ENCODE data around the gene PDE3A. TPM values are rescaled to one million over a fixed set of nuclear protein-coding genes. Genes with fewer than 3 reads are reported as not detected.

The PDE3A gene
- total and polyA plus RNA-seq, 8 donors: 4.9 to 16.5 (median 12.6) TPM

DNA sequence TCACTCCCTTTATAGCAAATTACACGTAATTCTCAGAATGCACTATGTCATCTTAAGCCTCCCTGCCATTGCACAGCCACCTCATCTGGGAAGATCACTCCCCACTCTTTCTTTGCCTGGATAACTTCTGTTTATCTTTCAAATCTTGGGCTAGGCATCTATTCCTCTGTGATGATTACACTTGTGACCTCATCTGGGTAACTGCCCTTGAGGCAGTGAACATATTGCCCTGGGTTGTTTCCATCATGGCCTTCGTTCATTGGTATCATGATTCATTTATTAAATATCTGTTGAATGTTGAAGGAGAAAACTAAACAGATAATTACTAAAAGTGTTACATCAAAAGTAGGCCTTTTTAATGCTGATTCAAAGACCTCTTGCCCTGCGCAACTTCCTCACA, 26.2 kb upstream of the PDE3A start:
- no peaks in the 10 kb centered on the region for H3K4me1 ChIP-seq
- no peak for FAIRE-seq

DNA sequence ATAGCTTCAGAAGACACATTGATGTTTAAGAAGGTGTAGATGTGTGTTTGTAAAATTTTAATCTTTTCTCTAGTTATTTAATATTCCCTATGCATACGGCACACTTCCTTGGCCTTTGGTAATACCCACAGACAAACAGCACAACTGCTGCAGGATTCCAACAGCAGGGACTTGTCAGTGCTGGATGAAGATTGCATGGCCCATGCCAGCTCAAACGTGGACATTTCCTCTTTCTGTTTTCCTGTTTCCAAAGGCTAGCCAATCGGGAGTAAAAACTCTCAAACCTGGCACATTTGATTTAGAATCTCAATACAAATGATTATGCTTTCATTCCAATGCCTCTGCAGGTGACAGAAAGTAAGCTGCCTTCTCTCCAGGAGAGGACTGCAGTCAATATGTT, 22.5 kb upstream of the PDE3A start:
- Histone ChIP-seq H3K27me3 (no peaks in the 10 kb centered on the region), H3K4me1 (no peaks in the 10 kb centered on the region), H3K27ac (no peak overlapping the region), H3K9me3 (no peaks in the 10 kb centered on the region), H3K4me3 (no peak overlapping the region), H3K36me3 (no peaks in the 10 kb centered on the region)
- FAIRE-seq: no peak
- TF ChIP-seq, protein P1, sequence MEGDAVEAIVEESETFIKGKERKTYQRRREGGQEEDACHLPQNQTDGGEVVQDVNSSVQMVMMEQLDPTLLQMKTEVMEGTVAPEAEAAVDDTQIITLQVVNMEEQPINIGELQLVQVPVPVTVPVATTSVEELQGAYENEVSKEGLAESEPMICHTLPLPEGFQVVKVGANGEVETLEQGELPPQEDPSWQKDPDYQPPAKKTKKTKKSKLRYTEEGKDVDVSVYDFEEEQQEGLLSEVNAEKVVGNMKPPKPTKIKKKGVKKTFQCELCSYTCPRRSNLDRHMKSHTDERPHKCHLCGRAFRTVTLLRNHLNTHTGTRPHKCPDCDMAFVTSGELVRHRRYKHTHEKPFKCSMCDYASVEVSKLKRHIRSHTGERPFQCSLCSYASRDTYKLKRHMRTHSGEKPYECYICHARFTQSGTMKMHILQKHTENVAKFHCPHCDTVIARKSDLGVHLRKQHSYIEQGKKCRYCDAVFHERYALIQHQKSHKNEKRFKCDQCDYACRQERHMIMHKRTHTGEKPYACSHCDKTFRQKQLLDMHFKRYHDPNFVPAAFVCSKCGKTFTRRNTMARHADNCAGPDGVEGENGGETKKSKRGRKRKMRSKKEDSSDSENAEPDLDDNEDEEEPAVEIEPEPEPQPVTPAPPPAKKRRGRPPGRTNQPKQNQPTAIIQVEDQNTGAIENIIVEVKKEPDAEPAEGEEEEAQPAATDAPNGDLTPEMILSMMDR (IDR thresholded peaks at IDR 0.05): no peak
- 30% methylated on average over 3 of the region's 3 CpGs for WGBS, 2 donors
- intact Hi-C loops (cut with DNase I): no loop called here
- peak in 1 of 4 donors; percentile 15 for ATAC-seq
- DNase-seq: no peak

More for the DNA sequence above, 26.2 kb upstream of the PDE3A start:
- no peaks in the 10 kb centered on the region for H3K27me3 ChIP-seq
- H3K4me3 ChIP-seq: no peak overlapping the region
- WGBS, 2 donors: 73 to 82% methylated on average over 3 of the region's 3 CpGs
- no peak overlapping the region for H3K27ac ChIP-seq
- H3K36me3 ChIP-seq: no peaks in the 10 kb centered on the region
- no peaks in the 10 kb centered on the region for H3K9me3 ChIP-seq
- TF ChIP-seq, protein P1 (IDR thresholded peaks at IDR 0.05): no peak
- intact Hi-C loops (cut with DNase I): no loop called here
- DNase-seq: no peak
- no peak for ATAC-seq

DNA sequence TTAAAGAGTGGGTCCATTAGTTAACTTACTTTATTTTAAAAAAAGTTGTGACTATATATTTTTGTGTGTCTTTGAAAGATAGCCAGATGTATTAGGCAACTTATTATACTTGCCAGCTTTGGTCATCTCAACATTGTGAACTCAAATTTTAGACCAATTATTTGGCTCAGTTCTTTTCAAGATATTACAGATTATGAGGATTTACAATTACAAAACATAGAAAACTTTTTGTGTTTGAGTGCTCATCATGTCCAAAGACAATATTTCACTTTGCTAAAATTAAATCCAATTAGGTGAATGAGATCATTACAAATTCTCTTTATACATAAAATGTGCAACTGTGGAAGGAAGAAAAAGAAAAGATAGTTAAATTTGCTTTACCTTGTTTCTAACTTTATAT, 18.3 kb upstream of the PDE3A start:
- FAIRE-seq: no peak
- H3K27ac ChIP-seq: no peak overlapping the region
- intact Hi-C loops (cut with DNase I): no loop called here

DNA sequence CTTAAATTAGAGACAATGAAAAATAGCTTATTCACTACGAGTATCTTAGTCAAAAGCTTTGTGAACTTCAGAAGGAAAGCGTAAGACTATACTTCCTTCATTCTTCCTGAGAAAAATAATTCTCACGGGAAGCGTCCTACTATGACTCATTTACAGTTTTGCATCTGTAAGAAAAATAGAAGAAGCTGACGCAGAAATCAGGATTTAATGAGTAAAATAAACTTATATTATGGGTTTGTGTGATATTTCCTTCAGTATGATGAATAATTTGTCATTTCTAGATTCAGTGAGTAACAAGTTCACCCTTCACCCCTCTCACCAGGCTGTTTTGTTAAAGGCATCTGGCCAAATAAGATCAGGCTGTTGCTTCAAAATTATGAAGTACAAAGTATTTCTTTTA, 17.8 kb upstream of the PDE3A start:
- WGBS, 2 donors: 66 to 73% methylated on average over 5 of the region's 5 CpGs
- ATAC-seq (no peak), FAIRE-seq (peak; percentile 82), DNase-seq (no peak)
- Histone ChIP-seq H3K4me1 (no peaks in the 10 kb centered on the region), H3K4me3 (no peak overlapping the region), H3K27me3 (no peaks in the 10 kb centered on the region), H3K36me3 (no peaks in the 10 kb centered on the region), H3K27ac (no peak overlapping the region), H3K9me3 (no peaks in the 10 kb centered on the region)
- TF ChIP-seq, protein P1 (IDR thresholded peaks at IDR 0.05): no peak
- intact Hi-C loops (cut with DNase I): no loop called here

More for the DNA sequence above, 18.3 kb upstream of the PDE3A start:
- DNase-seq (no peak), ATAC-seq (no peak)
- Histone ChIP-seq H3K36me3 (no peaks in the 10 kb centered on the region), H3K4me3 (no peak overlapping the region), H3K4me1 (no peaks in the 10 kb centered on the region), H3K27me3 (no peaks in the 10 kb centered on the region), H3K9me3 (no peaks in the 10 kb centered on the region)
- TF ChIP-seq, protein P1 (IDR thresholded peaks at IDR 0.05): no peak

DNA sequence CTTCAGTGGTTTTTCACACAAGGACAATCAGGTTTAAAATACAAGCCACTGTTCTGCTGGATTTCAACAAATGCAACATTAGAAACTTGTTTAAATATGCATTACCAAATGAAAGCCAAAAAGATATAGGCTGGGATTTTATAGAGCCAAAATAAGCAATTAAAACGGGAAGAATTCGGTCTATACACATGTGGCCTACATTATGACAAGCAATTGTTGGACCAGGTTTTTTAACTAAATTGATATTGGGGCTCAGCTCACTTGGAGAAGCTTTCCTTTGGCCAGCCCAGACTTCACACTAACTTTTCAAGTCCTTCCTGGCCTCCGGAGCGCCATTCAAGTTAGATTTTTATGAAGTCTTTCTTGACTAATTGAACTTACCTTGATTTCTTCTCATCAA, 16.9 kb upstream of the PDE3A start:
- intact Hi-C loops (cut with DNase I): no loop called here
- no peaks in the 10 kb centered on the region for H3K27me3 ChIP-seq
- ATAC-seq: no peak
- FAIRE-seq: no peak
- no peak for DNase-seq
- TF ChIP-seq, protein P1 (IDR thresholded peaks at IDR 0.05): no peak
- no peaks in the 10 kb centered on the region for H3K36me3 ChIP-seq
- H3K27ac ChIP-seq: no peak overlapping the region
- no peaks in the 10 kb centered on the region for H3K9me3 ChIP-seq
- H3K4me1 ChIP-seq: no peaks in the 10 kb centered on the region
- H3K4me3 ChIP-seq: no peak overlapping the region
- WGBS, 2 donors: 80 to 83% methylated on average over 4 of the region's 4 CpGs

All from pancreas (tissue), 10 donors.